Measurements from ENCODE around the gene DOC2B. TPM values are rescaled to one million over a fixed set of nuclear protein-coding genes. Genes with fewer than 3 reads are reported as not detected.
"Not testable (repeated sequence)": the region's sequence is repeated elsewhere in the genome, so short reads cannot be mapped to it uniquely, and the experiment has no call there.

Gene DOC2B
- total and polyA plus RNA-seq, 2 of the 13 experiments (the other 11 are each of a cell fraction or from before 2014, with no cell fraction given): 0.09 to 0.22 TPM

DNA sequence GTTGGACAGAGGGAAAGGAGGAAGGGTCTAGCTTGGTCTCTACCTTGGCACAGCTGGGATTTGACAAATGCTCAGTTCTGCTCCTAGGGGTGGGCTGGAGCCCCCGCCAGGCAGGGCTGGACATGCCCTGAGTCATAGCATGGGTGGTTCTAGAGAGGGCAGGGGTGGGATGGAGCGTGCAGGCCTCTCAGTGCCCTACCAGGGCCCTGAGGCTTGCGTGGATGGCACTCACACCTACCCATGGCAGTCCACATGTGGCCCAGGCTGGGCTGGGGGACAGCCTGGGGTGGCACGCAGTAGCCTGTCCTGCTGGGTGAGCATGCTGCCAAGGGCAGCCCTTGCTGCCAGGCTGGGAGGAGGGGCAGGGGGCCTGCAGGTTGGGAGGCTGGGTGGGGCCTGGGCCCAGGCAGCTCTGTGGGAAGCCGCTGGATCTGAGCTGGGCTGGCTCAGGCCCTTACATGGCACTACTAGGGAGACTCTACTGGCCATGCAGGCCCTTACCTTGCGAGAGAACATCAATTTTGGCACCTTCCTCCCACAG is 11.2 kb downstream of the DOC2B start (continued):
- TF ChIP-seq, protein P1, sequence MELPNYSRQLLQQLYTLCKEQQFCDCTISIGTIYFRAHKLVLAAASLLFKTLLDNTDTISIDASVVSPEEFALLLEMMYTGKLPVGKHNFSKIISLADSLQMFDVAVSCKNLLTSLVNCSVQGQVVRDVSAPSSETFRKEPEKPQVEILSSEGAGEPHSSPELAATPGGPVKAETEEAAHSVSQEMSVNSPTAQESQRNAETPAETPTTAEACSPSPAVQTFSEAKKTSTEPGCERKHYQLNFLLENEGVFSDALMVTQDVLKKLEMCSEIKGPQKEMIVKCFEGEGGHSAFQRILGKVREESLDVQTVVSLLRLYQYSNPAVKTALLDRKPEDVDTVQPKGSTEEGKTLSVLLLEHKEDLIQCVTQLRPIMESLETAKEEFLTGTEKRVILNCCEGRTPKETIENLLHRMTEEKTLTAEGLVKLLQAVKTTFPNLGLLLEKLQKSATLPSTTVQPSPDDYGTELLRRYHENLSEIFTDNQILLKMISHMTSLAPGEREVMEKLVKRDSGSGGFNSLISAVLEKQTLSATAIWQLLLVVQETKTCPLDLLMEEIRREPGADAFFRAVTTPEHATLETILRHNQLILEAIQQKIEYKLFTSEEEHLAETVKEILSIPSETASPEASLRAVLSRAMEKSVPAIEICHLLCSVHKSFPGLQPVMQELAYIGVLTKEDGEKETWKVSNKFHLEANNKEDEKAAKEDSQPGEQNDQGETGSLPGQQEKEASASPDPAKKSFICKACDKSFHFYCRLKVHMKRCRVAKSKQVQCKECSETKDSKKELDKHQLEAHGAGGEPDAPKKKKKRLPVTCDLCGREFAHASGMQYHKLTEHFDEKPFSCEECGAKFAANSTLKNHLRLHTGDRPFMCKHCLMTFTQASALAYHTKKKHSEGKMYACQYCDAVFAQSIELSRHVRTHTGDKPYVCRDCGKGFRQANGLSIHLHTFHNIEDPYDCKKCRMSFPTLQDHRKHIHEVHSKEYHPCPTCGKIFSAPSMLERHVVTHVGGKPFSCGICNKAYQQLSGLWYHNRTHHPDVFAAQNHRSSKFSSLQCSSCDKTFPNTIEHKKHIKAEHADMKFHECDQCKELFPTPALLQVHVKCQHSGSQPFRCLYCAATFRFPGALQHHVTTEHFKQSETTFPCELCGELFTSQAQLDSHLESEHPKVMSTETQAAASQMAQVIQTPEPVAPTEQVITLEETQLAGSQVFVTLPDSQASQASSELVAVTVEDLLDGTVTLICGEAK (IDR thresholded peaks at IDR 0.05): no peak
- TF ChIP-seq, protein P1 (CRISPR knock-in tag; IDR thresholded peaks at IDR 0.05): no peak
- TF ChIP-seq, protein P2, sequence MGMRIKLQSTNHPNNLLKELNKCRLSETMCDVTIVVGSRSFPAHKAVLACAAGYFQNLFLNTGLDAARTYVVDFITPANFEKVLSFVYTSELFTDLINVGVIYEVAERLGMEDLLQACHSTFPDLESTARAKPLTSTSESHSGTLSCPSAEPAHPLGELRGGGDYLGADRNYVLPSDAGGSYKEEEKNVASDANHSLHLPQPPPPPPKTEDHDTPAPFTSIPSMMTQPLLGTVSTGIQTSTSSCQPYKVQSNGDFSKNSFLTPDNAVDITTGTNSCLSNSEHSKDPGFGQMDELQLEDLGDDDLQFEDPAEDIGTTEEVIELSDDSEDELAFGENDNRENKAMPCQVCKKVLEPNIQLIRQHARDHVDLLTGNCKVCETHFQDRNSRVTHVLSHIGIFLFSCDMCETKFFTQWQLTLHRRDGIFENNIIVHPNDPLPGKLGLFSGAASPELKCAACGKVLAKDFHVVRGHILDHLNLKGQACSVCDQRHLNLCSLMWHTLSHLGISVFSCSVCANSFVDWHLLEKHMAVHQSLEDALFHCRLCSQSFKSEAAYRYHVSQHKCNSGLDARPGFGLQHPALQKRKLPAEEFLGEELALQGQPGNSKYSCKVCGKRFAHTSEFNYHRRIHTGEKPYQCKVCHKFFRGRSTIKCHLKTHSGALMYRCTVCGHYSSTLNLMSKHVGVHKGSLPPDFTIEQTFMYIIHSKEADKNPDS (CRISPR knock-in tag; IDR thresholded peaks at IDR 0.05): no peak
- TF ChIP-seq RARA (CRISPR knock-in tag; IDR thresholded peaks at IDR 0.05) (no peak), HCFC1 (IDR thresholded peaks at IDR 0.05; ENCODE audit: low read depth, low read length) (no peak), ZSCAN29 (CRISPR knock-in tag; conservative IDR thresholded peaks at IDR 0.05) (no peak), STAT5B (CRISPR knock-in tag; IDR thresholded peaks at IDR 0.05) (no peak), ZNF337 (CRISPR knock-in tag; IDR thresholded peaks at IDR 0.05; ENCODE audit: borderline replicate concordance, low read depth) (no peak)

DNA sequence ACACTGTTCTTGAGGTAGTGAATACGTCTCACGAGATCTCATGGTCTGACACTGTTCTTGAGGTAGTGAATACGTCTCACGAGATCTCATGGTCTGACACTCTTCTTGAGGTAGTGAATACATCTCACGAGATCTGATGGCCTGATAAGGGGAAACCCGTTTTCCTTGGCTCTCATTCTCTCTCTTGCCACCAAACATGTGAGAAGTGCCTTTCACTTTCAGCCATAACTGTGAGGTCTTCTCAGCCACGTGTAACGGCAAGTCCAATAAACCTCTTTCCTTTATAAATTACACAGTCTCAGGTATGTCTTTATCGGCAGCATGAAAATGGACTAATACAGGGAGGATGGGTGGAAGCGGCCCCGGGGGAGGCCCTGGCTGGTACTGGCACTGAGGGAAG is 12.8 kb downstream of the DOC2B start:
- H3K9ac ChIP-seq (ENCODE audit: insufficient read depth, low read depth, low read length); intact Hi-C loops (cut with micrococcal nuclease; ENCODE audit: unreplicated experiment); H4K20me1 ChIP-seq (ENCODE audit: insufficient read depth, low read length); H3K27ac ChIP-seq (ENCODE audit: extremely low read length, insufficient read depth, low read length); H2AFZ ChIP-seq (ENCODE audit: low read length); in situ Hi-C loops (cut with HindIII; ENCODE audit: extremely low pct_ligation_motif_present, low pct_unique_long_range_greater_than_20kb); FAIRE-seq; H3K4me1 ChIP-seq (ENCODE audit: insufficient read depth, low read length); H3K4me2 ChIP-seq (ENCODE audit: low read depth, low read length); H3K9me3 ChIP-seq (ENCODE audit: low read length); BruUV-seq (replicated peaks); H3K36me3 ChIP-seq (replicated peaks in 1 of 2; ENCODE audit: control insufficient read depth in 1 of 2, insufficient read depth in 2 of 2, low read length in 2 of 2); CTCF ChIA-PET (ENCODE audit: low intra/inter-chr PET ratio, low total read pairs); DNase-seq (ENCODE audit: low spot score); POLR2A ChIA-PET; H3K4me3 ChIP-seq (replicated peaks in 1 of 3; ENCODE audit: insufficient read depth in 1 of 3, low read depth in 2 of 3, low read length in 3 of 3); ATAC-seq; H3K79me2 ChIP-seq (ENCODE audit: insufficient read depth, low read length): not testable (repeated sequence)
- peaks cover 1 to 16% of the 10 kb centered on the region in 2 experiments; a peak in 2 of 5 replicates for H3K27me3 ChIP-seq (ENCODE audit: control insufficient read depth in 1 of 2, insufficient read depth in 2 of 2, low read length in 2 of 2)
- WGBS (ENCODE audit: low lambda C conversion rate): 24% methylated on average over 7 of the region's 11 CpGs

Measured in HepG2 (cell line).